Left lung (tissue), 14 donors: ENCODE results near the gene AIDA. TPM values are rescaled to one million over a fixed set of nuclear protein-coding genes. Genes with fewer than 3 reads are reported as not detected.
A peak's percentile ranks its signal among the peaks of the same experiment; 100 is the strongest.

Experiments used
- ATAC-seq: fragments of 200-7000 bp; cut with Tn5 transposase; one replicate; pipeline ENCODE4 v1.9.1; 2020; ENCODE audit warnings: moderate library complexity
- DNase-seq, 4 donors: peaks; one replicate each; pipeline ENCODE4 v3.0.0-alpha.2; 2013 to 2020
- H3K27ac ChIP-seq, 2 donors: fragments of 200-600 bp; sonication (generic) in 1 of 2; one replicate each; pipeline versions ENCODE4 v1.5.0 to v1.8.0; 2020 to 2021
- H3K27me3 ChIP-seq, 2 donors: fragments of 200-600 bp; sonication (generic) in 1 of 2; one replicate each; pipeline versions ENCODE4 v1.5.0 to v1.8.0; 2020 to 2021
- H3K36me3 ChIP-seq, 2 donors: fragments of 200-600 bp; sonication (generic) in 1 of 2; one replicate each; pipeline versions ENCODE4 v1.5.0 to v1.8.0; 2020 to 2021
- H3K4me1 ChIP-seq, 2 donors: fragments of 200-600 bp; one replicate each; pipeline ENCODE4 v1.8.0; 2021
- H3K4me3 ChIP-seq, 2 donors: fragments of 200-600 bp; sonication (generic) in 1 of 2; one replicate each; pipeline versions ENCODE4 v1.5.0 to v1.8.0; 2020 to 2021; ENCODE audit warnings: mild to moderate bottlenecking in 1 of 2
- H3K9me3 ChIP-seq, 2 donors: fragments of 200-600 bp; sonication (generic) in 1 of 2; one replicate each; pipeline versions ENCODE4 v1.5.0 to v1.8.0; 2020 to 2021
- CTCF ChIP-seq, 2 donors: fragments of 200-600 bp; sonication (generic) in 1 of 2; IDR thresholded peaks; one replicate each; pipeline versions ENCODE4 v1.5.0 to v1.8.0; 2021; ENCODE audit warnings: antibody characterized with exemption in 2 of 2
- intact Hi-C, 2 donors: fragments of 100-400 bp; cut with DNase I; formaldehyde crosslinking; loops; one replicate each; pipeline versions ENCODE4 v1.11.2 to v1.14.2; 2022
- long read RNA-seq, 12 donors: library from polyadenylated mRNA in 2 of 12; unstranded in 2 of 12; transcript quantifications; one replicate each; pipeline ENCODE4 v2.0.0 and lab custom pipeline, GENCODE V29; 2019 to 2026
- polyA plus RNA-seq, 6 donors: library from polyadenylated mRNA; unstranded; fragments of 120-200 nt; gene quantifications; one replicate each; pipeline ENCODE4 v1.2.1, GENCODE V29; 2013; ENCODE audit not compliant: insufficient read length in 6 of 6
- total RNA-seq, 2 donors: library from RNA; stranded (reverse); fragmentation: NEBNext Ultra II Directional; extraction: Animal tissue kit (Norgen Biotek cat#: 25700); gene quantifications; one replicate each; pipeline ENCODE4 v1.2.1, GENCODE V29; 2021
- donor health status: DM: no; HTN: yes; CAD: no.
- donor health status: DM: no; HTN: no; CAD: no.

The AIDA gene
- total RNA-seq (10 to 100 TPM; 91.6 to 94.5 TPM), polyA plus RNA-seq (10 to 100 TPM; 71.8 to 96.7 (median 84.5) TPM)
- long read RNA-seq, donor 1, full-length matches to known transcripts, result 11 of 40 reads
- long read RNA-seq, donor 1, partial matches to known transcripts, result 29 of 40 reads
- long read RNA-seq, donor 1, other reads (novel, unspliced or antisense), result 0 of 40 reads
- long read RNA-seq, donor 2, transcript AIDA-201 (10 exons, 3,008 nt), result major isoform, 20 of 27 reads
- long read RNA-seq, donor 2, partial matches to known transcripts, result 7 of 27 reads
- long read RNA-seq, donor 2, other reads (novel, unspliced or antisense), result 0 of 27 reads
- long read RNA-seq, donor 3, transcript AIDA-201 (10 exons, 3,008 nt), result major isoform, 9 of 21 reads
- long read RNA-seq, donor 3, partial matches to known transcripts, result 12 of 21 reads
- long read RNA-seq, donor 3, other reads (novel, unspliced or antisense), result 0 of 21 reads
- long read RNA-seq, donor 4, partial matches to known transcripts, result 5 of 9 reads
- long read RNA-seq, donor 4, other reads (novel, unspliced or antisense), result 4 of 9 reads
- long read RNA-seq, donor 5, transcript AIDA-201 (10 exons, 3,008 nt), result major isoform, 10 of 34 reads
- long read RNA-seq, donor 5, partial matches to known transcripts, result 24 of 34 reads
- long read RNA-seq, donor 5, other reads (novel, unspliced or antisense), result 0 of 34 reads
- long read RNA-seq, donor 6, transcript AIDA-201 (10 exons, 3,008 nt), result major isoform, 8 of 15 reads
- long read RNA-seq, donor 6, partial matches to known transcripts, result 7 of 15 reads
- long read RNA-seq, donor 6, other reads (novel, unspliced or antisense), result 0 of 15 reads
- long read RNA-seq, donor 7, transcript AIDA-201 (10 exons, 3,008 nt), result major isoform, 7 of 7 reads
- long read RNA-seq, donor 7, partial matches to known transcripts, result 0 of 7 reads
- long read RNA-seq, donor 7, other reads (novel, unspliced or antisense), result 0 of 7 reads
- long read RNA-seq, donor 8, transcript AIDA-201 (10 exons, 3,008 nt), result major isoform, 12 of 21 reads
- long read RNA-seq, donor 8, partial matches to known transcripts, result 9 of 21 reads
- long read RNA-seq, donor 8, other reads (novel, unspliced or antisense), result 0 of 21 reads
- long read RNA-seq, donor 9, result 0 reads
- long read RNA-seq, donor 10, partial matches to known transcripts, result 1 of 1 reads
- long read RNA-seq, donor 10, other reads (novel, unspliced or antisense), result 0 of 1 reads
- long read RNA-seq, donor 11, partial matches to known transcripts, result 14 of 18 reads
- long read RNA-seq, donor 11, other reads (novel, unspliced or antisense), result 0 of 18 reads
- long read RNA-seq, donor 12, transcript AIDA-201 (10 exons, 3,008 nt), result major isoform, 6 of 14 reads
- long read RNA-seq, donor 12, partial matches to known transcripts, result 8 of 14 reads
- long read RNA-seq, donor 12, other reads (novel, unspliced or antisense), result 0 of 14 reads

GRCh38 chr1:222712253-222713090, at the start of gene AIDA, which contains the start of gene BROX:
Gene AIDA, minus strand, starts transcription at chr1:222712491. Its CDS starts 174 bp downstream, at chr1:222712317.
Gene BROX, plus strand, starts transcription at chr1:222712564. Its CDS starts 3,136 bp downstream, at chr1:222715700.
- TF ChIP-seq CTCF (IDR thresholded peaks at IDR 0.05), result no peak
- ATAC-seq (peak; percentile 92), DNase-seq (peak; percentile 93 to 99 (median 94))
- peaks cover 24 to 59% of the 10 kb centered on the region in 2 donors for H3K4me1 ChIP-seq
- no peaks in the 10 kb centered on the region for H3K9me3 ChIP-seq
- peak within 1 kb of the TSS; percentile 69 to 73 for H3K4me3 ChIP-seq
- H3K27me3 ChIP-seq, result no peaks in the 10 kb centered on the region
- peaks cover 0 to 25% of the 10 kb centered on the region in 2 donors for H3K36me3 ChIP-seq
- intact Hi-C loops, result no loop called here
- H3K27ac ChIP-seq, result peak within 1 kb of the TSS; percentile 99

GRCh38 chr1:222761083-222761482, 48.8 kb upstream of the AIDA start:
- Histone ChIP-seq H3K4me3 (no peak overlapping the region), H3K36me3 (no peaks in the 10 kb centered on the region), H3K27ac (no peak overlapping the region), H3K4me1 (no peaks in the 10 kb centered on the region), H3K27me3 (no peaks in the 10 kb centered on the region), H3K9me3 (no peaks in the 10 kb centered on the region)
- DNase-seq, result no peak
- intact Hi-C loops, result no loop called here
- ATAC-seq, result no peak
- no peak for TF ChIP-seq CTCF (IDR thresholded peaks at IDR 0.05)

- H3K4me1 ChIP-seq, result no peaks in the 10 kb centered on the region
- H3K36me3 ChIP-seq, result no peaks in the 10 kb centered on the region
- H3K27ac ChIP-seq, result no peak overlapping the region
- DNase-seq, result peak in 1 of 4 donors; percentile 31
- intact Hi-C loops, result no loop called here
- no peak overlapping the region for H3K4me3 ChIP-seq
- no peak for TF ChIP-seq CTCF (IDR thresholded peaks at IDR 0.05)
- no peak for ATAC-seq
- no peaks in the 10 kb centered on the region for H3K9me3 ChIP-seq
- H3K27me3 ChIP-seq, result no peaks in the 10 kb centered on the region
Measured at GRCh38 chr1:222759451-222760035, 47.3 kb upstream of the AIDA start.

- DNase-seq (no peak), ATAC-seq (no peak)
- Histone ChIP-seq H3K4me3 (no peak overlapping the region), H3K9me3 (no peaks in the 10 kb centered on the region), H3K27ac (no peak overlapping the region), H3K4me1 (no peaks in the 10 kb centered on the region), H3K36me3 (no peaks in the 10 kb centered on the region), H3K27me3 (no peaks in the 10 kb centered on the region)
- intact Hi-C loops, result no loop called here
- TF ChIP-seq CTCF (IDR thresholded peaks at IDR 0.05), result no peak
Measured at GRCh38 chr1:222757646-222758268, 45.5 kb upstream of the AIDA start.
